HG02642 (cell line): Measurements from ENCODE around the gene IQCH.

Source experiments
- ATAC-seq: cut with Tn5 transposase; IDR thresholded peaks from one replicate; pipeline ENCODE4 v1.9.1; 2021; ENCODE audit warnings: mild to moderate bottlenecking; ENCODE audit not compliant: unreplicated experiment, poor library complexity

IQCH gene

GRCh38 chr15:67254238-67255175 lies at the start of gene IQCH, which contains the start of gene AAGAB:
IQCH (plus strand) TSS chr15:67254786; CDS start chr15:67254897, 111 bp downstream.
AAGAB (minus strand) TSS chr15:67254661; CDS start chr15:67254631, 30 bp downstream.
- peak; percentile 95 for ATAC-seq

GRCh38 chr15:67207555-67208207 lies 46.9 kb upstream of the IQCH start:
- no peak for ATAC-seq

DNA sequence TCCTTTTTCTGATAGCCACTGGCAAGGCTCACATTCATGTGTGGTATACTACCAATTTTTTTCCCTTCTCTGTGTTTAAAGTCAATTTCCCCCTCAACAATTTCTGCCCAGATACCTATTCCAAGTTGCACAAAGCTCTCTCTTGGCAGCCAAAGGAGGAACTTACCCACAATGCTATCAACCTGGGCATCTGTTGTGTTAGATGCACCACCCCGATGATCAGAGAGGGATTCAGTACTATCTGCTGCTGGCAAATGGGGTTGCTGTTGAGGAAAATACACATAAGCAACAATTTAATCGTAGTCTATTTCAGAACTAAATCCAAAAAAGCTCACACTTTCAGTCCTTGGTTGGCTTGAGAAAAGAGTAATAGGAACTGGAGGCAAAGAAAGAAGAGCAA lies 46.2 kb upstream of the IQCH start:
- no peak for ATAC-seq

DNA sequence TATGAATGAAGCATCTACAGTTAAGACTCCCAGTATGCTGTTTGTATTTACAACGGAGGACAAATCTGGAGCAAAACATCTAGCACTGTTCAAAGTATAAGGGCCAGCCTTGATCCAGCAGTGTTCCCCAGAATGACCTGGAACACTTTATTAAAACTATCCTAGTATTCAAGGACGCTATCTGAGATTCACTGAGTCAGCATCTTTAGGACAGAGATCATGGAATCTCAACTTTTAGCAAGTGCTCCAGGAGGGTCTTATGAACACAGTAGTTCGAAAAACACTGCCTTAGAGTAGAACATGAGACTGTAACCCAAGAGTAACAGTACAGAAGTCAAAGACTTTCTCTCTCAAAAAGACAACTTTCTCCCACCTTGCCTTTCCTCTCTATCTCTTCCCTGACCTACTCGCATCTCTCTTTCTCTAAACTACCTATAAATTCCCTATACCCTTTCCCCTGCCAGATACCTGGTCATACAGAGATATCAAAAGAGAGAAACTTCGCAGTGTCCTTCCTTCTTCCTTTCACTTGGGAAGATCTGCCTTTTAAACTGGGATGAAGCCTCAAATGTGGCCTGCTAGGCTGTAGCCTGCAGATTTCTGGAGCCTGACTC lies 43.9 kb upstream of the IQCH start:
- ATAC-seq: no peak

DNA sequence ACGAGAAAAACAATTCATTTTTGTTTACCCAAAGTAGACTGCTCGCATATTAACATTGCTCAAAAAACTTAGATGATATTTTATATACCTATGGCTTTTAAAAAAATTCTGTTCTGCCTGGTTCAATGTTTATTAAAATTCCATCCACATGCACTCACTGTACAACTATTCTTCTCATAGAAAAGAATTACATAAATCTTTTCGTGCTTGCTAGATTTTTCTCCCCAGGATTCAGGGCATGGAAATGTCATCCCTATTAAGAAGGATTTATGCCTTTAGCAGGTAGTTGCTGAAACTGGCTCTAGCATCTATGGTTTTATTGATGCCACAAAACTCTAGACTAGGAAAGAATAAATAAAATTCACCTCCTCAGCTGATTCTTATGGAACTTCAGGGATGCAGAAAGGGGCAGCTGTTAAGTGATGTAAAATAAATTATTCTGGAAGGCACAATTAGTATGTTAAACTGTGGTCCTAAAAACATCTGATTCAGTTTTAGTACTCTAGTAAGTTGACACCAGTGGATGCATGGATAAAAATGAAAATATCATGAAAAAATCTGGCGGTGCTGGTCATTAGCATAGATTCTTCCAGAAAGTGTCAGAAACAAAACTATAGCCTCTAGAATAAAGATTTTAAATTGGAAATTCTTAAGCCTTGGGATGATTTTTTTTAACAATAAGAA lies 41.8 kb upstream of the IQCH start:
- ATAC-seq: no peak

- no peak for ATAC-seq
These were observed 39.5 kb upstream of the IQCH start for GRCh38 chr15:67215102-67215501.

DNA sequence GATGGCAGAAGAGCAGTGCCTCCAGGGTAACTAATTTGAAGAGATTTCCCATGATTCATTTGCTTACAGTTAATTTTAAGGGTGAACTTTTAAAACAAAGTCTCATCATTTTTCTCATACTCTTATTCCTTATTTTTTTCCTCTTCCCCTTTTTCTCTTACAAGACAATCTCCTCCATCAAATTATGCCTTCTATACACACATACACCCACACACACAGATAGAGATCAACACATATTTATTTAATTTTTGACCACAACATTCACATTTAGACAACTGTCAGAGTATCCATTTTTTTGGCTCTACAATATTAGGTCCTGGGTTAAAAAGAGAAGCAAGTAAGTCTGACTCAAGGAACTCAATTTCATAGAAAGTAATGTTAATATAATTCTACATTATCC lies 37.7 kb upstream of the IQCH start:
- no peak for ATAC-seq

- no peak for ATAC-seq
These were observed 36.2 kb upstream of the IQCH start for GRCh38 chr15:67218428-67218827.

GRCh38 chr15:67219288-67219687 lies 35.3 kb upstream of the IQCH start:
- no peak for ATAC-seq

DNA sequence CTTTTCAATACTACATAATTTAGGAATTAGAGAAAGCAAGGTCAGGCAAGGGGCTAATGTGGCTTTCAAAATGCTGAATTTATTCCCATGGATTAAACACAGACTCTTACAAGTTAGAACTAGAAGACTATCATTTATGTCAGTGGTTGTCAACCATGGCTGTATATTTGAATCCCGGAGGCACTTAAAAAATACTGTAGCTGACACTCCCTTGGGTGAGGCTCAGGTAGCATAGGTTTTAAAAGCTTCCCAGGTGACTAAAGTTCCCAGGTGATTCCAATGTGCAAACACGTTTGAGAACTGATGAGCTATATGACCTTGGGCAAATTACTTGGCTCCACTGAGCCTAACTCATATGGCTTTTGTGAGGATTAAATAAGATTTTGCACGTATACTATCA lies 29.7 kb upstream of the IQCH start:
- no peak for ATAC-seq

GRCh38 chr15:67225336-67225735 lies 29.2 kb upstream of the IQCH start:
- ATAC-seq: no peak

DNA sequence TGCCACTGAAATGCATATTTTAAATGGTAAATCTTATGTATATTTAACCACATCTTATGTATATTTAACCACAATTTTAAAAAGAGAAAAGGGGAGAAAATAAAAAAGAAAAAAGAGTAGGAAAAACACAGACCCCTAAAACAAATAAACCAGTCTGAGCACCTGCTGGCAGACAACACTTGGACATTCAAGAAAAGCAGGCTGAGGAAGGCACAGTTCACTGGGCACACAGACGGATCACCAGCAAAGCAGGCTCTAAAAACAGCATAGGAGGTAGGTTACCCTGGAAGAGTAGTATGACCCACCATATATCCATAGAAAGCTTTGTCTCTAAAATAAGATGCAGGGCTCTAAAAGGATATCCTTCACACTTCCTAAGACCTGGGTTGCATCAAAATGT lies 27.2 kb upstream of the IQCH start:
- ATAC-seq: no peak

GRCh38 chr15:67227846-67228245 lies 26.7 kb upstream of the IQCH start:
- no peak for ATAC-seq

DNA sequence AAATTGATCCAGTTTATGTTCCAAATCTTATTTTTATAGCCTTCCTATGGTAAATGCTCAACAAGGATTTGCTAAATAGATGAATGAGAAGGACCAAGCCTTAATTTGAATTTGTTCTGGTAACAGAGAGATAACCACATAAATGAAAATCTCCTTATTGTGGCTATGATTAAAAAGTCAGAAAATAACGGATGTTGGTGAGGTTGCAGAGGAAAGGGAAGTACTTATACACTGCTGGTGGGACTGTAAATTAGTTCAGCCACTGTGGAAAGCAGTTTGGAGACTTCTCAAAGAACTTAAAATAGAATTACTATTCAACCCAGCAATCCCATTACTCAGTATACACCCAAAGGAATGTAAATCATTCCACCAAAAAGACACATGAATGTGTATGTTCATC lies 26.3 kb upstream of the IQCH start:
- no peak for ATAC-seq

DNA sequence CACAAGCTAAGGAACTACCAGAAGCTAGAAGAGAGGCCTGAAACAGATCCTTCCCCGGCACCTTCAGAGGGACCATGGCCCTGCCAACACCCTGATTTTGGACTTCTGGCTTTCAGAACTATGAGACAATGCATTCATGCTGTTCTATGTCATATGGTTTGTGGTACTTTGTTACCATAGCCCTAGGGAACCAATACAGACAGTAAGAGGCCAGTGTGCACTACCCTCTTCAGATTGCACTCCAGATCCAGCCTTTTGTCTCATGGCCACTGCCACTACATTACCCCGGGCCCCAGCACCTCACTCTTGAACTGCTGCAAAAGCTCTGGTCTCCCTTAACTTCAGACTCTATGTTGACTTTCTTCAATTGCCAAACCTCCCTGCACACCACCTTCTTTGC lies 24.1 kb upstream of the IQCH start:
- no peak for ATAC-seq

- no peak for ATAC-seq
These were observed 22.0 kb upstream of the IQCH start for GRCh38 chr15:67232591-67232990.

DNA sequence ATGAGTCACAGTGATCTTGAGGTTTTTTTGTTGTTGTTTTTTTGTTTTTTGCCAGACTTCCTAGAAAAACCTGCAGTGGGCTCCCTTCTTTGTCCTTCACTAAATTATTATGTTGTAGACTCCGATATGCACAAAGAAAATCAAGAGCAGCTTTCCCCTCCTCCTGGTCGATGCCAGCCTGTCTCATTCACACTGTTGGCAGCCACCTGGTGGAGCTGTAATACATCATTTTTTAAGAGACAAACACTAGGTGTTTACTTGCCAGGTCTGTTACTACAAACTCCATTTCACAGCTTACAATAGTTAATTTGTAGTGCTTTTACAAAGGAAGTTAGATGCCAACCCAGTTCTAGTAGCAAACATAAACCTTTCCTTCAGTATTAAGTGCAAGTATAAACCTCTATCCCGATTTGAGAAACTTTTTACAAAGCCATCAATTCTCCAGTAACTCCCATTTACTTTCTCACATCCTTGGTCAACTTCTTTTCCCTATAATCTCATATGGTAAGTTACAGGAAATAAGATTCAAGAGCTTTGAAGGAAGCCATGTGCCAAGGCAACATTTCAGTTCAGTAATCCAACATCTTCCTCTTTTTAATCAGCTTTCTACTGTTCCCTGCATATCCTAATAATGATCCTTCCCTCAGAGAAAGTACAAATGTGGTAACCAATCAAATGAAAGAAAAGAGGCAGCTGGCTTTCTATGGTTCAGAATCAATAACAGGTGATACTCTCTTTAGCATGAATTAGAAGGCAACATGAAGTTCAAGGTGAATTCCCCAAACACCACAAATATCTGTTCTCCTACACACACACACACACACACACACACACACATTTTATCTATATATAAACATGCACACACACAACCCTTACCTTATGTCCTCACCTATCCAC lies 14.1 kb upstream of the IQCH start:
- no peak for ATAC-seq

DNA sequence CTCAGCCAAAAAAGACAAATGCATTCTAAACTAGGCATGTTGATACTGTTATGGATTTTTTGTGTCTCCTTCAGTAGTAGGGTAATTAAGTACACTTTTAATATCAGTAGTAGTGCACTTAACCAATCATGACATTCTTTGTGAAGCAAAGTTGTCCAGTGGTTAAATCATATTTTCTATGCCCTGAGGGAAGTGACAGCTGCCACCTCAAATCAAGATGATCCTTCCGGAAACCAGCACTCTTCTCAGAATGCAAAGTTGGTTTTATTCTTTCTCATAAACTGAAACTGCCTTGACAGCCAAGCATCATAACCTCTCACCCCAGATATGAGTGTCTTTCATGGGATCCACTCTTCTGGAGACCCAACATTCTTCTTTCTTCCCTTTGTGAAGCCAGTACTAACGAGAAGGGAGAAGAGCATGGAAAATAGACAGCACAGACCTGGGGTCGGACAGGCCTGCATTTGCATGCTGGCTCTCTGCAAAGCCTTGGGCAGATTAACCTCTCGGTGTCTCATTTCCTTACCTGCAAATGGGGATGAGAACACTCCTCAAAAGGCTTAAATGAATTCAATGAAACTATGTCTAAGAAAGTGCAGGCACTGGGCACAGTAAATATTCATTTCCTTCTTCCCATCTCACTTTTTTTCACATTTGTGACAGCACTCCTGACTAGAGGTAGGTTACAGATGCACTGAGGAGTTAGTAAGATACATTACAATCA lies 13.3 kb upstream of the IQCH start:
- ATAC-seq: peak; percentile 89

GRCh38 chr15:67242708-67243111 lies 11.9 kb upstream of the IQCH start:
- no peak for ATAC-seq
